Mesenchymal stem cell (in vitro differentiated cells and primary cell): ENCODE measurements around the gene BNC2.

Source experiments
- DNase-seq: peaks from one replicate; pipeline ENCODE4 v3.0.0-alpha.2; 2013
- H2AFZ ChIP-seq: one replicate; pipeline ENCODE4 v1.6.1; 2013; ENCODE audit warnings: low read depth, mild to moderate bottlenecking, control low read depth, inconsistent platforms, low read length, moderate library complexity
- H2AK5ac ChIP-seq: 2 replicates; pipeline ENCODE4 v1.6.1; 2013; ENCODE audit warnings: low read length, moderate library complexity, mild to moderate bottlenecking, inconsistent platforms; ENCODE audit not compliant: severe bottlenecking
- H2BK120ac ChIP-seq: one replicate; pipeline ENCODE4 v1.6.1; 2013; ENCODE audit warnings: low read depth, mild to moderate bottlenecking, inconsistent platforms, low read length, moderate library complexity
- H2BK12ac ChIP-seq, 2 experiments: one replicate each; pipeline ENCODE4 v1.6.1; 2013; ENCODE audit warnings: inconsistent platforms in 2 of 2, low read length in 2 of 2, mild to moderate bottlenecking in 2 of 2, moderate library complexity in 2 of 2, control low read depth in 1 of 2
- H2BK15ac ChIP-seq: one replicate; pipeline ENCODE4 v1.6.1; 2013; ENCODE audit warnings: mild to moderate bottlenecking, low read depth, inconsistent platforms; ENCODE audit not compliant: poor library complexity, severe bottlenecking
- H2BK5ac ChIP-seq: 2 replicates; pipeline ENCODE4 v1.6.1; 2013; ENCODE audit warnings: low read depth, mild to moderate bottlenecking, low read length, control low read depth, inconsistent platforms; ENCODE audit not compliant: poor library complexity, severe bottlenecking
- H3K14ac ChIP-seq, 2 experiments: one replicate each; pipeline ENCODE4 v1.6.1; 2013; ENCODE audit warnings: inconsistent platforms in 2 of 2, low read length in 2 of 2, control low read depth in 1 of 2, mild to moderate bottlenecking in 1 of 2, moderate library complexity in 1 of 2
- H3K18ac ChIP-seq, 2 experiments: one replicate each; pipeline ENCODE4 v1.6.1; 2013; ENCODE audit warnings: inconsistent platforms in 2 of 2, low read length in 2 of 2, control low read depth in 1 of 2, low read depth in 1 of 2, mild to moderate bottlenecking in 1 of 2
- H3K23ac ChIP-seq, 2 experiments: one replicate each; pipeline ENCODE4 v1.6.1; 2013; ENCODE audit warnings: inconsistent platforms in 2 of 2, low read length in 2 of 2, mild to moderate bottlenecking in 2 of 2, moderate library complexity in 2 of 2, control low read depth in 1 of 2
- H3K27ac ChIP-seq: 2 replicates; pipeline ENCODE4 v1.5.1; 2013; ENCODE audit warnings: mild to moderate bottlenecking, moderate library complexity, low read length, control low read depth, inconsistent platforms; ENCODE audit not compliant: poor library complexity, severe bottlenecking
- H3K27me3 ChIP-seq, 2 experiments: 2 replicates each; pipeline versions ENCODE4 v1.6.1 to v1.7.0; 2013; ENCODE audit warnings: low read length in 2 of 2, mild to moderate bottlenecking in 2 of 2, moderate library complexity in 2 of 2, control low read depth in 1 of 2, inconsistent platforms in 1 of 2; ENCODE audit not compliant: control insufficient read depth in 1 of 2, insufficient read depth in 1 of 2
- H3K36me3 ChIP-seq, 2 experiments: 2 replicates each; pipeline versions ENCODE4 v1.6.1 to v1.7.0; 2013; ENCODE audit warnings: low read length in 2 of 2, control low read depth in 1 of 2, inconsistent platforms in 1 of 2, low read depth in 1 of 2, mild to moderate bottlenecking in 1 of 2; ENCODE audit not compliant: insufficient read depth in 2 of 2, control insufficient read depth in 1 of 2
- H3K4ac ChIP-seq, 2 experiments: one replicate each; pipeline ENCODE4 v1.6.1; 2013; ENCODE audit warnings: inconsistent platforms in 2 of 2, low read length in 2 of 2, mild to moderate bottlenecking in 2 of 2, moderate library complexity in 2 of 2, control low read depth in 1 of 2, low read depth in 1 of 2
- H3K4me1 ChIP-seq: 2 replicates; pipeline ENCODE4 v1.6.1; 2013; ENCODE audit warnings: low read depth, low read length, control low read depth; ENCODE audit not compliant: control insufficient read depth, insufficient read depth
- H3K4me2 ChIP-seq: 2 replicates; pipeline ENCODE4 v1.6.1; 2013; ENCODE audit warnings: low read length, mild to moderate bottlenecking, inconsistent platforms; ENCODE audit not compliant: poor library complexity, severe bottlenecking
- H3K4me3 ChIP-seq, 2 experiments: 2 replicates each; pipeline versions ENCODE4 v1.5.1 to v1.7.0; 2013; ENCODE audit warnings: low read length in 2 of 2, mild to moderate bottlenecking in 2 of 2, control low read depth in 1 of 2, low read depth in 1 of 2; ENCODE audit not compliant: insufficient read depth in 1 of 2
- H3K79me1 ChIP-seq: replicated peaks from 2 replicates; pipeline ENCODE4 v1.6.1; 2013; ENCODE audit warnings: mild to moderate bottlenecking, control low read depth, low read length, inconsistent platforms; ENCODE audit not compliant: poor library complexity, severe bottlenecking
- H3K9ac ChIP-seq: 2 replicates; pipeline ENCODE4 v1.7.0; 2013; ENCODE audit warnings: mild to moderate bottlenecking, low read length, moderate library complexity
- H3K9me3 ChIP-seq: 2 replicates; pipeline ENCODE4 v1.7.0; 2013; ENCODE audit warnings: mild to moderate bottlenecking, low read length; ENCODE audit not compliant: control insufficient read depth
- H4K8ac ChIP-seq: one replicate; pipeline ENCODE4 v1.6.1; 2013; ENCODE audit warnings: inconsistent platforms, mild to moderate bottlenecking, low read length, moderate library complexity
- H4K91ac ChIP-seq: one replicate; pipeline ENCODE4 v1.6.1; 2013; ENCODE audit warnings: mild to moderate bottlenecking, low read length, inconsistent platforms
- WGBS: methylation state at CpG from one replicate; pipeline ENCODE4 v1.1.7; 2013; ENCODE audit warnings: mixed read lengths; 5-methylcytosine and 5-hydroxymethylcytosine counted together

The BNC2 gene

GRCh38 chr9:16417161-16417560 is 453.3 kb downstream of the BNC2 start:
- peak overlapping the region; percentile 93 for H3K9ac ChIP-seq
- peaks cover 4% of the 10 kb centered on the region for H3K4me1 ChIP-seq
- peak overlapping the region; percentile 80 for H3K27ac ChIP-seq
- peak; percentile 98 for DNase-seq
- H2AFZ ChIP-seq = no peak overlapping the region
- peaks cover 10% of the 10 kb centered on the region for H3K79me1 ChIP-seq
- peak overlapping the region in 1 of 2 experiments; percentile 45 for H3K4me3 ChIP-seq
- H2BK15ac ChIP-seq = no peak overlapping the region
- H4K8ac ChIP-seq = no peak overlapping the region
- H3K23ac ChIP-seq = no peak overlapping the region
- no peak overlapping the region for H2BK5ac ChIP-seq
- H2BK12ac ChIP-seq = no peak overlapping the region
- H3K18ac ChIP-seq = no peak overlapping the region
- no peaks in the 10 kb centered on the region for H3K27me3 ChIP-seq
- no peak overlapping the region for H2BK120ac ChIP-seq
- peaks cover 8 to 38% of the 10 kb centered on the region in 2 experiments for H3K36me3 ChIP-seq
- H2AK5ac ChIP-seq = no peak overlapping the region
- H3K9me3 ChIP-seq = no peaks in the 10 kb centered on the region
- peak overlapping the region; percentile 51 for H3K4me2 ChIP-seq
- 1% methylated on average over 3 of the region's 3 CpGs for WGBS
- H3K4ac ChIP-seq = no peak overlapping the region
- no peak overlapping the region for H4K91ac ChIP-seq
- no peak overlapping the region for H3K14ac ChIP-seq

GRCh38 chr9:16414451-16414850 is 456.0 kb downstream of the BNC2 start:
- Histone ChIP-seq H2BK12ac (peak overlapping the region in 1 of 2 experiments; percentile 71), H2BK5ac (no peak overlapping the region), H3K27ac (no peak overlapping the region), H3K18ac (no peak overlapping the region), H3K36me3 (peaks cover 8 to 23% of the 10 kb centered on the region in 2 experiments), H2AFZ (no peak overlapping the region), H3K27me3 (no peaks in the 10 kb centered on the region), H3K4me1 (peaks cover 3% of the 10 kb centered on the region), H2AK5ac (no peak overlapping the region), H3K14ac (no peak overlapping the region), H4K91ac (no peak overlapping the region), H3K4me3 (no peak overlapping the region), H3K23ac (no peak overlapping the region), H3K4ac (no peak overlapping the region), H3K79me1 (peaks cover 8% of the 10 kb centered on the region), H4K8ac (no peak overlapping the region), H2BK120ac (no peak overlapping the region), H3K9me3 (no peaks in the 10 kb centered on the region), H3K4me2 (no peak overlapping the region), H3K9ac (peak overlapping the region; percentile 63), H2BK15ac (no peak overlapping the region)
- WGBS = 67% methylated on average over 3 of the region's 3 CpGs
- peak; percentile 17 for DNase-seq

GRCh38 chr9:16413509-16414016 is 456.9 kb downstream of the BNC2 start:
- Histone ChIP-seq H3K18ac (peak overlapping the region; percentile 0 to 30), H2AK5ac (no peak overlapping the region)
- WGBS = 25% methylated on average over 8 of the region's 9 CpGs

GRCh38 chr9:16412740-16413139 is 457.7 kb downstream of the BNC2 start:
- Histone ChIP-seq H2BK15ac (no peak overlapping the region), H3K36me3 (peaks cover 0 to 10% of the 10 kb centered on the region in 2 experiments), H2BK12ac (peak overlapping the region; percentile 46 to 92), H3K27me3 (no peaks in the 10 kb centered on the region), H3K4me1 (peaks cover 5% of the 10 kb centered on the region), H4K8ac (no peak overlapping the region), H2AFZ (no peak overlapping the region), H3K79me1 (peaks cover 2% of the 10 kb centered on the region), H2BK120ac (no peak overlapping the region), H3K23ac (no peak overlapping the region), H2AK5ac (no peak overlapping the region), H2BK5ac (no peak overlapping the region), H3K9me3 (no peaks in the 10 kb centered on the region), H3K14ac (no peak overlapping the region), H3K4me2 (no peak overlapping the region), H3K4ac (peak overlapping the region in 1 of 2 experiments; percentile 19), H3K27ac (no peak overlapping the region), H3K18ac (peak overlapping the region; percentile 52 to 80), H3K9ac (peak overlapping the region; percentile 68), H3K4me3 (no peak overlapping the region), H4K91ac (no peak overlapping the region)
- 77% methylated on average over 4 of the region's 4 CpGs for WGBS
- DNase-seq = peak; percentile 24

More at GRCh38 chr9:16413509-16414016, 456.9 kb downstream of the BNC2 start:
- Histone ChIP-seq H3K9me3 (no peaks in the 10 kb centered on the region), H2AFZ (no peak overlapping the region), H4K91ac (peak overlapping the region; percentile 31), H3K4ac (peak overlapping the region; percentile 0 to 55), H3K4me3 (no peak overlapping the region), H3K4me1 (peaks cover 3% of the 10 kb centered on the region), H3K27me3 (no peaks in the 10 kb centered on the region), H2BK12ac (peak overlapping the region in 1 of 2 experiments; percentile 20), H3K14ac (no peak overlapping the region), H2BK5ac (no peak overlapping the region), H3K36me3 (peaks cover 0 to 14% of the 10 kb centered on the region in 2 experiments), H4K8ac (peak overlapping the region; percentile 8), H3K27ac (no peak overlapping the region), H3K4me2 (no peak overlapping the region), H2BK15ac (no peak overlapping the region), H3K79me1 (peaks cover 2% of the 10 kb centered on the region), H2BK120ac (no peak overlapping the region), H3K23ac (no peak overlapping the region), H3K9ac (peak overlapping the region; percentile 63)
- DNase-seq = peak; percentile 96
